A673 (cell line): ENCODE results near the gene ERVH48-1.

Experiments used
- CTCF ChIP-seq: fragments of 300-800, 200-600 bp; sonication (generic); conservative IDR thresholded peaks from 2 replicates; pipeline ENCODE4 v1.5.1; 2017; ENCODE audit warnings: low read depth, mild to moderate bottlenecking, antibody characterized with exemption, low read length, moderate library complexity, mixed read lengths
- EZH2 ChIP-seq: fragments of 200-600 bp; sonication (generic); IDR thresholded peaks from 2 replicates; pipeline ENCODE4 v1.6.1; 2017; ENCODE audit warnings: borderline replicate concordance, low read depth, mild to moderate bottlenecking, mixed read lengths, antibody characterized with exemption, low read length; ENCODE audit not compliant: poor library complexity, severe bottlenecking

GRCh38 chr21:42883921-42884320 lies 41.5 kb downstream of the ERVH48-1 start:
- TF ChIP-seq EZH2 (no peak), CTCF (no peak)
